Liver (tissue), 9 donors: Measurements from ENCODE around the gene SEBOX. TPM values are rescaled to one million over a fixed set of nuclear protein-coding genes. Genes with fewer than 3 reads are reported as not detected.

Source experiments
- DNase-seq: peaks from one replicate; pipeline ENCODE4 v3.0.0-alpha.2; 2017; ENCODE audit warnings: low spot score
- H3K27ac ChIP-seq, 2 donors: one replicate each; pipeline ENCODE4 v1.7.0; 2013; ENCODE audit warnings: inconsistent platforms in 2 of 2, low read length in 2 of 2, control low read depth in 1 of 2, low read depth in 1 of 2, mild to moderate bottlenecking in 1 of 2
- H3K27me3 ChIP-seq, 4 donors: one replicate each; pipeline versions ENCODE4 v1.6.1 to v1.7.0; 2013; ENCODE audit warnings: low read length in 3 of 4, inconsistent platforms in 1 of 4, mild to moderate bottlenecking in 1 of 4, moderate library complexity in 1 of 4; ENCODE audit not compliant: control insufficient read depth in 4 of 4, insufficient read depth in 4 of 4
- H3K36me3 ChIP-seq, 4 donors: one replicate each; pipeline versions ENCODE4 v1.6.1 to v1.7.0; 2013; ENCODE audit warnings: low read length in 3 of 4, mild to moderate bottlenecking in 3 of 4, low read depth in 1 of 4, moderate library complexity in 1 of 4; ENCODE audit not compliant: control insufficient read depth in 4 of 4, insufficient read depth in 3 of 4
- H3K4me1 ChIP-seq, 4 donors: one replicate each; pipeline versions ENCODE4 v1.6.1 to v1.7.0; 2013; ENCODE audit warnings: low read length in 3 of 4, mild to moderate bottlenecking in 3 of 4, moderate library complexity in 1 of 4; ENCODE audit not compliant: control insufficient read depth in 4 of 4, insufficient read depth in 4 of 4
- H3K4me3 ChIP-seq, 3 donors: one replicate each; pipeline versions ENCODE4 v1.6.1 to v1.7.0; 2013; ENCODE audit warnings: low read length in 3 of 3, control low read depth in 1 of 3, low read depth in 1 of 3, mild to moderate bottlenecking in 1 of 3
- H3K9ac ChIP-seq, 2 donors: one replicate each; pipeline ENCODE4 v1.7.0; 2013; ENCODE audit warnings: low read length in 2 of 2, mild to moderate bottlenecking in 2 of 2, moderate library complexity in 2 of 2, control low read depth in 1 of 2, low read depth in 1 of 2
- H3K9me3 ChIP-seq, 4 donors: one replicate each; pipeline versions ENCODE4 v1.6.1 to v1.7.0; 2013; ENCODE audit warnings: low read length in 3 of 4; ENCODE audit not compliant: control insufficient read depth in 4 of 4
- ATF3 ChIP-seq: IDR thresholded peaks from 2 replicates; pipeline ENCODE4 v1.6.1; 2016; ENCODE audit warnings: antibody characterized with exemption
- CTCF ChIP-seq: fragments of 150-350 bp; IDR thresholded peaks from 2 replicates; pipeline ENCODE4 v1.5.1; 2017; ENCODE audit warnings: improper control_type of control experiment, low read depth, low read length; ENCODE audit not compliant: missing input control
- EGR1 ChIP-seq, 2 donors: IDR thresholded peaks; 2 replicates each; pipeline ENCODE4 v1.6.1; 2016 to 2018; ENCODE audit warnings: antibody characterized with exemption in 2 of 2, low read depth in 2 of 2
- FOXA1 ChIP-seq: IDR thresholded peaks from 2 replicates; pipeline ENCODE4 v1.6.1; 2016; ENCODE audit warnings: antibody characterized with exemption
- FOXA2 ChIP-seq: IDR thresholded peaks from 2 replicates; pipeline ENCODE4 v1.6.1; 2016; ENCODE audit warnings: antibody characterized with exemption
- GABPA ChIP-seq, 2 donors: IDR thresholded peaks in 1 of 2; conservative IDR thresholded peaks in 1 of 2; 2 replicates each; pipeline ENCODE4 v1.6.1; 2016; ENCODE audit warnings: antibody characterized with exemption in 2 of 2, mild to moderate bottlenecking in 1 of 2, moderate library complexity in 1 of 2
- HNF4A ChIP-seq, 2 donors: conservative IDR thresholded peaks; 2 replicates each; pipeline ENCODE4 v1.6.1; 2016; ENCODE audit warnings: antibody characterized with exemption in 2 of 2, mild to moderate bottlenecking in 2 of 2
- HNF4G ChIP-seq: IDR thresholded peaks from 2 replicates; pipeline ENCODE4 v1.6.1; 2016; ENCODE audit warnings: antibody characterized with exemption
- JUND ChIP-seq, 2 donors: IDR thresholded peaks; 2 replicates each; pipeline ENCODE4 v1.6.1; 2016; ENCODE audit warnings: antibody characterized with exemption in 2 of 2
- MAX ChIP-seq: IDR thresholded peaks from 2 replicates; pipeline ENCODE4 v1.6.1; 2016; ENCODE audit warnings: antibody characterized with exemption
- NR2F2 ChIP-seq: IDR thresholded peaks from 2 replicates; pipeline ENCODE4 v1.6.1; 2016; ENCODE audit warnings: antibody characterized with exemption
- RAD21 ChIP-seq, 2 donors: IDR thresholded peaks; 2 replicates each; pipeline ENCODE4 v1.6.1; 2016; ENCODE audit warnings: antibody characterized with exemption in 2 of 2, mild to moderate bottlenecking in 2 of 2
- REST ChIP-seq: IDR thresholded peaks from 2 replicates; pipeline ENCODE4 v1.6.1; 2016; ENCODE audit warnings: antibody characterized with exemption, mild to moderate bottlenecking
- RXRA ChIP-seq, 2 donors: IDR thresholded peaks; 2 replicates each; pipeline ENCODE4 v1.6.1; 2017 to 2018; ENCODE audit warnings: antibody characterized with exemption in 2 of 2, mild to moderate bottlenecking in 1 of 2
- SP1 ChIP-seq: IDR thresholded peaks from 2 replicates; pipeline ENCODE4 v1.6.1; 2018; ENCODE audit warnings: antibody characterized with exemption, mild to moderate bottlenecking
- TAF1 ChIP-seq: conservative IDR thresholded peaks from 2 replicates; pipeline ENCODE4 v1.6.1; 2016; ENCODE audit warnings: antibody characterized with exemption, mild to moderate bottlenecking
- YY1 ChIP-seq: IDR thresholded peaks from 2 replicates; pipeline ENCODE4 v1.6.1; 2016; ENCODE audit warnings: antibody characterized with exemption, mild to moderate bottlenecking
- WGBS: extraction: QIAGEN DNeasy Blood & Tissue Kit; methylation state at CpG from one replicate; pipeline ENCODE4 v1.1.7; 2013; 5-methylcytosine and 5-hydroxymethylcytosine counted together
- polyA plus RNA-seq, 2 donors: library from polyadenylated mRNA; stranded (reverse) in 1 of 2; unstranded in 1 of 2; fragments of 200-250 nt in 1 of 2; fragments of >200 nt in 1 of 2; fragmentation: Nextera tagmentation in 1 of 2; extraction: Ambion mirVana in 1 of 2; gene quantifications; one replicate each; pipeline versions ENCODE4 v1.2.1 to v1.2.3, GENCODE V29; 2013 to 2015
- total RNA-seq, 2 donors: library from RNA; depleted of rRNA; stranded (reverse); fragments of >200 nt; gene quantifications; one replicate each; pipeline ENCODE4 v1.2.3, GENCODE V29; 2014
- donor health status: healthy.
- donor health status: healthy.
- donor health status: healthy.
- donor health status: healthy.
- donor health status: healthy.

Gene SEBOX
- total and polyA plus RNA-seq, 4 donors, result 0.19 to 0.59 TPM; not detected in 2

- DNase-seq, result peak; percentile 26
- WGBS, result 86% methylated on average over 4 of the region's 4 CpGs
- Histone ChIP-seq H3K4me3 (no peak overlapping the region), H3K9me3 (no peaks in the 10 kb centered on the region), H3K4me1 (peaks cover 3 to 20% (median 17%) of the 10 kb centered on the region in 4 donors), H3K9ac (no peak overlapping the region), H3K27ac (no peak overlapping the region), H3K27me3 (no peaks in the 10 kb centered on the region), H3K36me3 (peaks cover 0 to 35% (median 13%) of the 10 kb centered on the region in 4 donors)
- no peak for TF ChIP-seq EGR1 (IDR thresholded peaks at IDR 0.05; ENCODE audit: low read depth in 2 of 2)
- TF ChIP-seq FOXA1, result no peak
- no peak for TF ChIP-seq ATF3
- TF ChIP-seq REST, result no peak
- TF ChIP-seq RXRA (IDR thresholded peaks at IDR 0.05), result no peak
- no peak for TF ChIP-seq HNF4A (conservative IDR thresholded peaks at IDR 0.05)
- TF ChIP-seq JUND (IDR thresholded peaks at IDR 0.05), result no peak
- no peak for TF ChIP-seq CTCF
- no peak for TF ChIP-seq NR2F2
- no peak for TF ChIP-seq RAD21 (IDR thresholded peaks at IDR 0.05)
- TF ChIP-seq YY1, result no peak
Observed at GRCh38 chr17:28328325-28328724, 36.7 kb downstream of the SEBOX start.

GRCh38 chr17:28327709-28328108 lies 37.3 kb downstream of the SEBOX start:
- Histone ChIP-seq H3K27me3 (no peaks in the 10 kb centered on the region), H3K4me3 (no peak overlapping the region), H3K4me1 (peaks cover 5 to 22% (median 20%) of the 10 kb centered on the region in 4 donors), H3K36me3 (peaks cover 0 to 35% (median 13%) of the 10 kb centered on the region in 4 donors), H3K27ac (no peak overlapping the region), H3K9ac (no peak overlapping the region), H3K9me3 (no peaks in the 10 kb centered on the region)
- peak; percentile 1 for DNase-seq
- WGBS, result 80% methylated on average over 3 of the region's 3 CpGs
- no peak for TF ChIP-seq HNF4A (conservative IDR thresholded peaks at IDR 0.05)
- TF ChIP-seq NR2F2, result no peak
- no peak for TF ChIP-seq JUND (IDR thresholded peaks at IDR 0.05)
- no peak for TF ChIP-seq RXRA (IDR thresholded peaks at IDR 0.05)
- no peak for TF ChIP-seq FOXA2
- no peak for TF ChIP-seq RAD21 (IDR thresholded peaks at IDR 0.05)
- TF ChIP-seq GABPA (IDR thresholded peaks at IDR 0.05 in 1 of 2, conservative IDR thresholded peaks at IDR 0.05 in 1 of 2), result no peak
- TF ChIP-seq SP1, result no peak
- TF ChIP-seq REST, result no peak
- TF ChIP-seq HNF4G, result no peak
- TF ChIP-seq CTCF, result no peak
- TF ChIP-seq MAX, result no peak
- TF ChIP-seq EGR1 (IDR thresholded peaks at IDR 0.05; ENCODE audit: low read depth in 2 of 2), result no peak
- no peak for TF ChIP-seq TAF1
